Stimulated activated CD4-positive, alpha-beta T cell treated with anti-CD3 and anti-CD28 coated beads, Interleukin-4, amount 100 ng/mL, for 24 hours (primary cell): ENCODE measurements around the gene SMIM12.

Experiments used
- DNase-seq: peaks from one replicate; pipeline ENCODE4 v3.0.0-alpha.2; 2020

The SMIM12 gene

GRCh38 chr1:34871443-34872132, 12.0 kb upstream of the SMIM12 start:
- DNase-seq = no peak

GRCh38 chr1:34870395-34870794, 10.8 kb upstream of the SMIM12 start:
- DNase-seq = no peak

- DNase-seq = no peak
Observed at GRCh38 chr1:34869760-34870159, 10.2 kb upstream of the SMIM12 start.

GRCh38 chr1:34868230-34869049, 8.9 kb upstream of the SMIM12 start:
- DNase-seq = no peak

- DNase-seq = no peak
Observed at GRCh38 chr1:34867415-34867814, 7.9 kb upstream of the SMIM12 start.

- DNase-seq = no peak
Observed at GRCh38 chr1:34866762-34867109, 7.2 kb upstream of the SMIM12 start.

GRCh38 chr1:34865981-34866761, 6.6 kb upstream of the SMIM12 start:
- DNase-seq = peak; percentile 94

GRCh38 chr1:34865573-34865972, 6.0 kb upstream of the SMIM12 start:
- DNase-seq = no peak

GRCh38 chr1:34864759-34865158, 5.2 kb upstream of the SMIM12 start:
- no peak for DNase-seq

- DNase-seq = no peak
Observed at GRCh38 chr1:34863501-34863900, 4.0 kb upstream of the SMIM12 start.

GRCh38 chr1:34858901-34859445, 576 bp downstream of the SMIM12 start:
- DNase-seq = peak; percentile 50

GRCh38 chr1:34856697-34857096, 2.9 kb downstream of the SMIM12 start:
- no peak for DNase-seq

GRCh38 chr1:34852677-34853217, 6.8 kb downstream of the SMIM12 start:
- peak; percentile 91 for DNase-seq

- DNase-seq = no peak
Observed at GRCh38 chr1:34851431-34852105, 8.0 kb downstream of the SMIM12 start.

- DNase-seq = no peak
Observed at GRCh38 chr1:34850382-34850781, 9.2 kb downstream of the SMIM12 start.

GRCh38 chr1:34847094-34847493, 12.5 kb downstream of the SMIM12 start:
- DNase-seq = no peak

- no peak for DNase-seq
Observed at GRCh38 chr1:34846265-34846664, 13.3 kb downstream of the SMIM12 start.

- no peak for DNase-seq
Observed at GRCh38 chr1:34845131-34845901, 14.2 kb downstream of the SMIM12 start.

- no peak for DNase-seq
Observed at GRCh38 chr1:34844252-34844634, 15.3 kb downstream of the SMIM12 start.

GRCh38 chr1:34843392-34844251, 15.9 kb downstream of the SMIM12 start:
- no peak for DNase-seq

GRCh38 chr1:34842952-34843371, 16.6 kb downstream of the SMIM12 start:
- DNase-seq = no peak
